Activated CD4-positive, alpha-beta T cell treated with anti-CD3 and anti-CD28 coated beads, Interleukin-2, amount 50 U/mL, for 48 hours (primary cell): ENCODE measurements around the gene GOLGA6L10.

Experiments used
- DNase-seq, 2 experiments: peaks; one replicate each; pipeline ENCODE4 v3.0.0-alpha.2; 2020

GOLGA6L10 gene

GRCh38 chr15:82297546-82297945 lies 51.7 kb downstream of the GOLGA6L10 start:
- no peak for DNase-seq

DNA sequence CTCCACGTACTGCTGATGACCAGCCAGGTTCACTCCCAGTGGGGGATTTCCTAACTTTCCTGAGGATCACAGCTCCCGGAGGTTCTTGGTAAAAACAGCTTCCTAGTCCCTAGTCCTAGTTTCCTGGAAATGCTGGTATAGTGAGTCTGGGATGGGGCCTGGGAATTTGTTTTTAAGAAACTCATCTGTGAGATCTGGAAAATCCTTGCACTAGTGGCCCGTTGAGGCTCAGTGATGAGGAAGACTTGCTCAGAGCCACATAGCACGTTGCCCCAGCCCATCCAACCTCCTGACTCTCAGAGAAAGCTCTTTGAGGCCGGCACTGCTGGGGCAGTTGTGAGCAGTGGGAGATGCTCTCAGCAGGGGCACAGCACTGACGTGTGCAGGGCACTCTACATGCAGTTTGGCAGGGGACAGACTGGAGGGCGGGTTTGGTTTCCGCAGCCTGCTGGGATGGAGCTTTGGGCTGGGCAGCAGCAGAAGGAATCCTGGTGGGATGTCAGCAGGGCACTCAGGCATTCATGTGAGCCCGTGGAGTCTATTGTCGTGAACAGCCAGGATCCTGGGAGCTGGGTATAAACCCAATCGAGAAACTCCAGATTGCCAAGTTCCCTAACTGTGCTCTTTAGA lies 55.1 kb downstream of the GOLGA6L10 start:
- no peak for DNase-seq

- no peak for DNase-seq
Measured at GRCh38 chr15:82292271-82292670, 57.0 kb downstream of the GOLGA6L10 start.
